Mucosa of rectum (tissue), 2 donors: ENCODE results near the gene PKIG.

ENCODE experiments used
- H3K27ac ChIP-seq, 2 donors: one replicate each; pipeline ENCODE4 v1.7.0; 2013; ENCODE audit warnings: inconsistent platforms in 2 of 2, low read depth in 2 of 2, low read length in 2 of 2
- H3K27me3 ChIP-seq, 2 donors: one replicate each; pipeline ENCODE4 v1.7.0; 2013; ENCODE audit warnings: low read length in 2 of 2; ENCODE audit not compliant: control insufficient read depth in 2 of 2, insufficient read depth in 2 of 2
- H3K36me3 ChIP-seq, 2 donors: one replicate each; pipeline ENCODE4 v1.7.0; 2013; ENCODE audit warnings: low read length in 2 of 2; ENCODE audit not compliant: control insufficient read depth in 2 of 2, insufficient read depth in 2 of 2
- H3K4me1 ChIP-seq, 2 donors: one replicate each; pipeline ENCODE4 v1.7.0; 2013; ENCODE audit warnings: low read length in 2 of 2, mild to moderate bottlenecking in 1 of 2; ENCODE audit not compliant: control insufficient read depth in 2 of 2, insufficient read depth in 2 of 2
- H3K4me3 ChIP-seq, 2 donors: one replicate each; pipeline ENCODE4 v1.7.0; 2013; ENCODE audit warnings: low read length in 2 of 2
- H3K9ac ChIP-seq, 2 donors: one replicate each; pipeline ENCODE4 v1.7.0; 2013; ENCODE audit warnings: low read length in 2 of 2, low read depth in 1 of 2, mild to moderate bottlenecking in 1 of 2
- H3K9me3 ChIP-seq, 2 donors: one replicate each; pipeline ENCODE4 v1.7.0; 2013; ENCODE audit warnings: low read length in 2 of 2; ENCODE audit not compliant: control insufficient read depth in 2 of 2
- donor health status: healthy.
- donor health status: Normal muscosa, but diverticular disease.

PKIG gene

DNA sequence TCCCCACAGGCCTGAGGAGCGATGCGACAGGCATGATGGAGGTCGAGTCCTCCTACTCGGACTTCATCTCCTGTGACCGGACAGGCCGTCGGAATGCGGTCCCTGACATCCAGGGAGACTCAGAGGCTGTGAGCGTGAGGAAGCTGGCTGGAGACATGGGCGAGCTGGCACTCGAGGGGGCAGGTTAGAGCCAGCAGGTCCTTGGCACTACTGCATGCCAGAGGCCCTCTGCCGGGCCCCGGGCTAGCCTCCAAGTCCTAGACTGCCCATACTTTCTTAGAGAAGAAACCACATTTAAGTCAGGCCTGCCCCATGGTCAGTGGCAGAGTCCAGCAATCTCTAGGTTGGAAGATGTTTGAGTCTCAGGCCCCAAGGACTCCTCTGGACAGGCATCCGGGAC is 32.1 kb downstream of the PKIG start:
- Histone ChIP-seq H3K9ac (no peak overlapping the region), H3K4me1 (peaks cover 17 to 19% of the 10 kb centered on the region in 2 donors), H3K27me3 (no peaks in the 10 kb centered on the region), H3K36me3 (peaks cover 23 to 46% of the 10 kb centered on the region in 2 donors), H3K4me3 (no peak overlapping the region), H3K27ac (no peak overlapping the region), H3K9me3 (no peaks in the 10 kb centered on the region)

DNA sequence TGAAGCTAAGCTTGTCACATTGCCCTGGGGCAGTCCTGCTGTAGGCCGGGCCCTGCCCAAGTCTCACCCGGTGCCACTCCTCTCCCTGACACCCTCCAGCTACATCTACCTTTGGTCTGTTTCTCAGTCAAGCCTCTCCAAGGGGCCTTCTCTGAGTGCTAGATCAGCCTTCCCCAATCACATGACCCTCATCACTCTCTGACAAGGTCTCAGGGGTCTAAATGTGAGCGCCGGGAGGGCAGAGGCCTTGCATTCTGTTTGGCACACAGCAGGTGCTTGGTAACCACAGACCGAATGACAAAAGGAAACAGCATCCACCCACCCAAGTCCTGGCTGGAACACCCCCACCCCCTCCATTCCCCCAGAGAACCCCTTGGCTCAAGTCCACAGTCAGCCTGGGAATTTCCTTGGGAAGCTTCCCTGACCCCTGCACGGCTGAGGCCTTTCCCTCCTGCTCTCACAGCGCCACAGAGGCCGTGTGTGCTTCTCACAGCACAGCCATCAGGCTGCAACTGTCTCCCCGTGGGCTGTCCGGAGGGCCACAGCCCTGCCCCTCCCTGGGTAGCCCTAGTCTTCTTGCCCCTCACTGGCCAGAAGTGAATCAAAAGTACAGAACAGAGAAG is 32.9 kb downstream of the PKIG start:
- H3K27ac ChIP-seq: peak overlapping the region in 1 of 2 donors; percentile 23
- H3K9ac ChIP-seq: no peak overlapping the region
- H3K4me3 ChIP-seq: no peak overlapping the region
- H3K27me3 ChIP-seq: no peaks in the 10 kb centered on the region
- peaks cover 27 to 49% of the 10 kb centered on the region in 2 donors for H3K36me3 ChIP-seq
- peaks cover 12 to 13% of the 10 kb centered on the region in 2 donors for H3K4me1 ChIP-seq
- H3K9me3 ChIP-seq: no peaks in the 10 kb centered on the region

DNA sequence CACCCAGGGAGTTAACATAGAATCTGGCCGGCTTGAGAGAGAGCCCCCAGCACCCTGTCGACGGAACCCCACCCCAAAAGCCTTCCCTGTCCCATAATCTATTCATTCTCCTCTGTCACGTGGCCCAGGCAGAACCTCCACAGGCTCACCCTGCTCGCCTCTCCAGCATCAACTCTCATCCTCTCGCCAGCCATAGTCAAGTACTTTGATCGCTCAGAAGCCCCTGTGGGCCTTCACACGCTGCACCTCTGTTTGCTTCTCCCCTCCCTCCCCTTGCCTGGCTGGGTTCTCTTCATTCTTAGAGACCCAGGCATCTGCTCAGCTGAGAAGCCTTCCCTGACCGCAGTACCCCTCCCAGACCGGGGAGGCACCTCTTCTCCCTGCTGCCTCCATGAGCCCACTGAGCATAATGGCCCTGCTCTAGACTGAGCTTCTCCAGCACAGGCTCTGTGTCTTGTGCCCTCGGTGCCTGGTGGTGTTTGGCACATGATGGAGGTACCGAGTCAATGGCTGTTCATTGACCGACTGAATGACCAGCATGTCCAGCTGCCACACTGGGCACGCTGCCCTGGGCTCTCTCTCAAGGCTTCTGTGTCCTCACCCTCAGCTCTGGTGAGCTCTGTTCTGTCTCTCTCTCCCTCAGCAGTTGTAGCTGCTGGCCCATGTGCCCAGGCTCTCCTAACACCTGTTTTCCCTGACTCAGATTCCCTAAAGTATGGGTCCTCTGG is 33.7 kb downstream of the PKIG start:
- H3K36me3 ChIP-seq: peaks cover 31 to 54% of the 10 kb centered on the region in 2 donors

DNA sequence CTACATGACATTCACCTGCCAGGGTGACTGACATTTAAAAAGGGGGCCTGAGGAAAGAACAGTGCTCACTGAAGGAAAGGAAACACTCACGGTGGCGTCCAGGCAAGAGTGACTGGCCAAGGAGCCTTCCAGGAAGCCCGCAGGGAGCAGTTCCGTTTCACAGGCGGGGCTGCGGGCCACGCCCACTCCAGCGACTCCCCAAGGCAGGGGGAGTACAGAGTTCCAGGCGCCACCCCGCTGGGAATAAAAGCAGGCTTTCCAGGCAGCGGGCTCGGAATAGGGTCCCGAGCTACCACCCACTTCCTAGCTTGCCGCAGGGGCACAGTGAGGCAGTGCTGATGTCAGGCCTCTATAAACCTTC is 34.2 kb downstream of the PKIG start:
- Histone ChIP-seq H3K4me3 (no peak overlapping the region), H3K27me3 (no peaks in the 10 kb centered on the region), H3K9me3 (no peaks in the 10 kb centered on the region), H3K27ac (peak overlapping the region in 1 of 2 donors; percentile 33), H3K4me1 (peaks cover 11 to 13% of the 10 kb centered on the region in 2 donors), H3K36me3 (peaks cover 31 to 55% of the 10 kb centered on the region in 2 donors), H3K9ac (no peak overlapping the region)

More for the DNA sequence above, 33.7 kb downstream of the PKIG start:
- Histone ChIP-seq H3K4me3 (no peak overlapping the region), H3K9me3 (no peaks in the 10 kb centered on the region), H3K27me3 (no peaks in the 10 kb centered on the region), H3K27ac (peak overlapping the region in 1 of 2 donors; percentile 33), H3K9ac (no peak overlapping the region), H3K4me1 (peaks cover 11 to 13% of the 10 kb centered on the region in 2 donors)

DNA sequence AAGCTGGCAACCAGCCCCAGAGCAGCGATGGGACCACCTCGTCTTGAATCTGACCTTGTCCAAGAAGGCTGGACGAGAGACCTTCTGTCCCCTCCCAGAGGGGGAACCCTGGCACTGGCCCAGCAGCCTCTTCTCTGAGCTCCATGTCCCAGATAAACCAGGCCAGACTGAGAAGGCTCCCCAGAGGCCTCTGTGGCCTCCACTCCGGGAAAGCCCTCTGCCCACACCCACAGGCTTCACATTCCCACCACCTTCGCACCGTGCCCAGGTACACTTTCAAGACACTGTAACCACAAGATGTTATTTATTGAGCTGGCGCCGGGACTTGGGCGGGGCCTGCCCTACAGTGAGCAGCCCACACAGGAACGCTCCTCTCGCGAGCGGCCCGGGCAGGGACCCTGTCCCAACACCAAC is 35.9 kb downstream of the PKIG start:
- H3K27me3 ChIP-seq: no peaks in the 10 kb centered on the region
- H3K4me3 ChIP-seq: no peak overlapping the region
- no peaks in the 10 kb centered on the region for H3K9me3 ChIP-seq
- H3K9ac ChIP-seq: no peak overlapping the region
- peaks cover 31 to 54% of the 10 kb centered on the region in 2 donors for H3K36me3 ChIP-seq
- peaks cover 11 to 13% of the 10 kb centered on the region in 2 donors for H3K4me1 ChIP-seq
- H3K27ac ChIP-seq: no peak overlapping the region

DNA sequence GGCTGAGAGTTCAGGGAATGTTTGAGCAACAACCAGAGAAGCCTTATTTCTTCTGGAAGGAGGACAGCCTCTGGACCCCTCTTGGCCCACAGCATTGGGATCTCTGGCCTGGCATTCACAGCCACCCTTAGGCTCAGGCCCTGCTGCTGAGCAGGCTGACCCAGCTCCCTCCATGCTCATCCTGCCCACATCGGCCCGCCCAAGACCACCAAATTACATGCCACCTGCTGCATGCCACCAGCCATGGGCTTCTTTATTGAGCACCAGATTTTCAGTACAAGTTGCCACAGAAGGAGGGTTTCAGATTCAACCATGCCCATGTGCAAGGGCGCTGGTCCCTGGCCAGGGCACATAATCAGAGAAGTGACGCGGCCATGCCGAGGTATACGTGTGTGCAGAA is 36.9 kb downstream of the PKIG start:
- H3K27ac ChIP-seq: no peak overlapping the region
- peaks cover 11 to 13% of the 10 kb centered on the region in 2 donors for H3K4me1 ChIP-seq
- H3K36me3 ChIP-seq: peaks cover 25 to 46% of the 10 kb centered on the region in 2 donors
- H3K9me3 ChIP-seq: no peaks in the 10 kb centered on the region
- H3K4me3 ChIP-seq: no peak overlapping the region
- no peaks in the 10 kb centered on the region for H3K27me3 ChIP-seq
- H3K9ac ChIP-seq: no peak overlapping the region

DNA sequence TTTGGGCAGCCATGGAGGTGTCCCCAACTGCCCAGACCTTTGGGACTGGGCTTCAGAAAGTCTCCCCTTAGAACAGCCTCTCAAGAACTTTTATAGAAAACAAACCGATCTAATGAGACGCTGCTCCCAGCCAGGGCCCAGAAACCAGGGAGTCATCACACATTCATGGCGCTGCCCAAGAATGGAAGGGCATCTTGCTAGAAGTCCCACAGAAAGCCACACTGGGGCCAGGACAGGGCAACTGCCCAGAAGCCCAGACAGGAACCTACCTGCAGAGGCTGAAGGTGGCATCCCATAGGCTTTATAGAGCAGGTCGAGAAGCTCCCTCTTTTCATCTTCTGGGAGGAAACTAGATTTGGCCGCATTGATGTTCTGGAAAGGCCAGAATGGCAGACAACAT is 37.7 kb downstream of the PKIG start:
- H3K27me3 ChIP-seq: no peaks in the 10 kb centered on the region
- no peak overlapping the region for H3K9ac ChIP-seq
- H3K36me3 ChIP-seq: peaks cover 17 to 42% of the 10 kb centered on the region in 2 donors
- H3K4me3 ChIP-seq: no peak overlapping the region
- no peaks in the 10 kb centered on the region for H3K9me3 ChIP-seq
- H3K4me1 ChIP-seq: peaks cover 11 to 13% of the 10 kb centered on the region in 2 donors
- no peak overlapping the region for H3K27ac ChIP-seq

DNA sequence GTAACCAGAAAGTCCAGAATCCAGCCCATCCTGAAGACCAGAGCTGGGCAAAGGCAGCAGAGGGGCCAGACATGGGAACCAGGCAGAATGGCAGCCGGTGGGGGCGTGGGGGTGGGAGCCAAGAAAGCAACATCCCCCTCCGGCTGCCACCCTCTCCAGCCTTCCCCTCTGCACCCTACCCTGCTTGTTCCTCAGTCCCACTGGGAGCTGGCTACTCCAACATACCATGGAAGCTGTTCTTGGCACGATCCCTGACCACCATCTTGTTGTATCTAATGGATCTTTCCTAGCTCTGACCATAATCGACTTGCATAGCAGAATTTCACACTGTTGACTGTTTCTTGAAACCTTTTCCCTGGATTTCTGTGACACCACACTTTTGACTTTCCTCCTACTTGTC is 38.9 kb downstream of the PKIG start:
- Histone ChIP-seq H3K4me3 (no peak overlapping the region), H3K36me3 (peaks cover 11 to 29% of the 10 kb centered on the region in 2 donors), H3K27ac (no peak overlapping the region)

DNA sequence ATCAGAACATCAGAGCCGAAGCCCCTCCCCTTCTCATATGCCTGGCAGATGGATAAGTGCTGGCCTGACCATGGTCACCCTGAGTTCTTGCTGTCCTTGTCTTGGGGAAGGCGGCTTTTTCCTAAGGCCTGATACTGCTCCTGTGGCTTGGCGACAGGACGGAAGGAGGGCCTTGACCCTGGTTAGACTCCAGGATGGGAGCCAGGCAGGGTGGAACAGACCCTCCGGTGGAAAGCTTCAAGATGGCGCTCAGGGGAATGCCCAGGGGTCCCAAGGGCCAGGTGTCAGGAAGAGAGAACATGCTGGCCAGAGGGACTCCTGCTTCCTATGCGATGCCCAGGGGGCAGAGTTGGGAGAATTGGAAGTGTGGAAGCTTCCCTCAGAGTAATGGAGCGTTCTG is 39.6 kb downstream of the PKIG start:
- Histone ChIP-seq H3K9ac (no peak overlapping the region), H3K27ac (no peak overlapping the region), H3K9me3 (no peaks in the 10 kb centered on the region), H3K4me1 (peaks cover 4 to 7% of the 10 kb centered on the region in 2 donors), H3K4me3 (no peak overlapping the region), H3K36me3 (peaks cover 11 to 24% of the 10 kb centered on the region in 2 donors), H3K27me3 (no peaks in the 10 kb centered on the region)

More for the DNA sequence above, 38.9 kb downstream of the PKIG start:
- H3K9ac ChIP-seq: no peak overlapping the region
- no peaks in the 10 kb centered on the region for H3K27me3 ChIP-seq
- H3K4me1 ChIP-seq: peaks cover 6 to 9% of the 10 kb centered on the region in 2 donors
- H3K9me3 ChIP-seq: no peaks in the 10 kb centered on the region

DNA sequence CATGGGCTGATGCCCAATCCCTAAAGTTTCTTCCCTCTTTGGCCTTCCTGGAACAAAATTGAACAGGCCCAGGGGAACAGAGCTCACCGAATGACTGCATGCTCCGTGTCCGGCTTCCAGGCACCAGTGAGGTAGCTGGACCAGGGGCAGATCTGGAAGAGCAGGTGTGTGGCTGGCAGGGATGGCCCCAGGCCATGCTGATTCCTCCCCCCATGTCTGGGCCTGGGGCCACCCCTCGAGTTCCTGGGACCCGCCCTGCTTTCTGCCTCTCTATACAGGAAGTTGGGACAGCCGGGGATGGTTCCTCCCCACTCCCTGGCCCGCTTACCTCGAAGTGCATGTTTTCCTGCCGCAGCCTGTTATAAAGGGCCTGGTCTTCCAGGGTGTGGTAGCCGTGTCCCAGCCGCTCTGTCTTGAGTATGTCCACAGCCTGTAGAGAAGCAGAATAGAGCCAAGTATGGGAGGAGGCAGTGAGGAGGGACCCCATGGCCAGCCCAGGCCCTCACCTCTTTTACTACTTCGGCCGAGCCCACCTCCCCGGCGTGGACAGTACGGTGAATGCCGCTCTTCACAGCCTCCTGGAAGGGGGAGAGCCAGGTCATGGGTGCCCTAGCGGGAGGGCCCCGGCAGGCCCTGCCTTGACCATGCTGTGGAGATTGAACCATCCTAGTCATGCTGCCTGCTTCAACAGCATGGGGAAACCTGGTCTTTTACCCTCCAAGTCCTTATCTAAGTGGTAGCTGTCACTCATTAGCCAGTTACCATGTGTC is 40.3 kb downstream of the PKIG start:
- Histone ChIP-seq H3K4me3 (no peak overlapping the region), H3K36me3 (peaks cover 11 to 19% of the 10 kb centered on the region in 2 donors), H3K27me3 (no peaks in the 10 kb centered on the region), H3K27ac (no peak overlapping the region), H3K4me1 (peaks cover 4 to 7% of the 10 kb centered on the region in 2 donors), H3K9me3 (no peaks in the 10 kb centered on the region), H3K9ac (no peak overlapping the region)
